Nephron (organoid): ENCODE data around the gene JPH2.
A peak's percentile ranks its signal among the peaks of the same experiment; 100 is the strongest.

Experiments used
- H3K27ac Mint-ChIP-seq, 3 experiments: 2 replicates each; pipeline ENCODE4 v1.8.0; 2020; ENCODE audit warnings: mixed read lengths in 3 of 3, mild to moderate bottlenecking in 2 of 3, moderate library complexity in 1 of 3
- H3K27me3 Mint-ChIP-seq: 2 replicates; pipeline ENCODE4 v1.8.0; 2021; ENCODE audit warnings: low read depth, mild to moderate bottlenecking, moderate library complexity, mixed read lengths
- H3K36me3 Mint-ChIP-seq: 2 replicates; pipeline ENCODE4 v1.8.0; 2020; ENCODE audit warnings: low read depth, mixed read lengths
- H3K4me1 Mint-ChIP-seq: 2 replicates; pipeline ENCODE4 v1.8.0; 2020; ENCODE audit warnings: mixed read lengths
- H3K4me3 Mint-ChIP-seq, 3 experiments: 2 replicates each; pipeline ENCODE4 v1.8.0; 2020; ENCODE audit warnings: mild to moderate bottlenecking in 3 of 3, mixed read lengths in 3 of 3, moderate library complexity in 2 of 3
- H3K9me3 Mint-ChIP-seq: 2 replicates; pipeline ENCODE4 v1.8.0; 2020; ENCODE audit warnings: mixed read lengths
- TF ChIP-seq, protein P1 (sequence below), 3 experiments: fragments of 200-600 bp; sonication (generic); IDR thresholded peaks; one replicate each; pipeline ENCODE4 v1.5.0; 2021; ENCODE audit warnings: antibody characterized with exemption in 3 of 3; ENCODE audit not compliant: unreplicated experiment in 3 of 3

Gene JPH2

GRCh38 chr20:44209686-44210405, 22.9 kb upstream of the JPH2 start:
- H3K9me3 Mint-ChIP-seq, result no peaks in the 10 kb centered on the region
- H3K4me1 Mint-ChIP-seq, result peaks cover 48% of the 10 kb centered on the region
- H3K27me3 Mint-ChIP-seq, result no peaks in the 10 kb centered on the region
- peak overlapping the region; percentile 90 to 99 (median 97) for H3K27ac Mint-ChIP-seq
- TF ChIP-seq, protein P1, sequence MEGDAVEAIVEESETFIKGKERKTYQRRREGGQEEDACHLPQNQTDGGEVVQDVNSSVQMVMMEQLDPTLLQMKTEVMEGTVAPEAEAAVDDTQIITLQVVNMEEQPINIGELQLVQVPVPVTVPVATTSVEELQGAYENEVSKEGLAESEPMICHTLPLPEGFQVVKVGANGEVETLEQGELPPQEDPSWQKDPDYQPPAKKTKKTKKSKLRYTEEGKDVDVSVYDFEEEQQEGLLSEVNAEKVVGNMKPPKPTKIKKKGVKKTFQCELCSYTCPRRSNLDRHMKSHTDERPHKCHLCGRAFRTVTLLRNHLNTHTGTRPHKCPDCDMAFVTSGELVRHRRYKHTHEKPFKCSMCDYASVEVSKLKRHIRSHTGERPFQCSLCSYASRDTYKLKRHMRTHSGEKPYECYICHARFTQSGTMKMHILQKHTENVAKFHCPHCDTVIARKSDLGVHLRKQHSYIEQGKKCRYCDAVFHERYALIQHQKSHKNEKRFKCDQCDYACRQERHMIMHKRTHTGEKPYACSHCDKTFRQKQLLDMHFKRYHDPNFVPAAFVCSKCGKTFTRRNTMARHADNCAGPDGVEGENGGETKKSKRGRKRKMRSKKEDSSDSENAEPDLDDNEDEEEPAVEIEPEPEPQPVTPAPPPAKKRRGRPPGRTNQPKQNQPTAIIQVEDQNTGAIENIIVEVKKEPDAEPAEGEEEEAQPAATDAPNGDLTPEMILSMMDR (IDR thresholded peaks at IDR 0.05; ENCODE audit: unreplicated experiment in 3 of 3), result no peak
- H3K36me3 Mint-ChIP-seq, result peaks cover 7% of the 10 kb centered on the region
- peak overlapping the region; percentile 92 to 100 (median 95) for H3K4me3 Mint-ChIP-seq

GRCh38 chr20:44208770-44209169, 21.8 kb upstream of the JPH2 start:
- TF ChIP-seq, protein P1 (IDR thresholded peaks at IDR 0.05; ENCODE audit: unreplicated experiment in 3 of 3), result no peak
- H3K9me3 Mint-ChIP-seq, result no peaks in the 10 kb centered on the region
- no peaks in the 10 kb centered on the region for H3K27me3 Mint-ChIP-seq

DNA sequence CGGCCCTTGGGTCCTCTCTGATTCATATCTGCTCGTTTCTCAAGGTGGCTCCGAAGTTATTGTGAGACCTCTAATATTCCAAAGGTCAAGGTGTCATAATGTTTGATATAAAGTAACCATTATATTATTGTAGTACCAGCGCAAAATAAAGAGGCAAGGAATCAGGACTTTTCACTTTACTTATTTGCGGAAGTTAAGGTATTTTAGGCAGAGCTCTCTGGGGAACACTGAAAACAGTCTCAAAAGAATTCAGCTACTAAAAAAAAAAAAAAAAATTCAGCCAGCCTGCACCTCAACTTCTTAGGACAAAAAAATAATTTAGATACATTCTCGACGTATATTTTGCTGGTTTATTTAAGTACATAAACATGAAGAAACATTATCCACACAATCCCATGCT, 21.2 kb upstream of the JPH2 start:
- no peaks in the 10 kb centered on the region for H3K9me3 Mint-ChIP-seq
- H3K27ac Mint-ChIP-seq, result peak overlapping the region in 1 of 3 experiments; percentile 97
- peaks cover 60% of the 10 kb centered on the region for H3K4me1 Mint-ChIP-seq
- peak overlapping the region; percentile 92 to 100 (median 95) for H3K4me3 Mint-ChIP-seq
- TF ChIP-seq, protein P1 (IDR thresholded peaks at IDR 0.05; ENCODE audit: unreplicated experiment in 3 of 3), result no peak
- peaks cover 15% of the 10 kb centered on the region for H3K36me3 Mint-ChIP-seq
- no peaks in the 10 kb centered on the region for H3K27me3 Mint-ChIP-seq

More at GRCh38 chr20:44208770-44209169, 21.8 kb upstream of the JPH2 start:
- Mint-ChIP-seq H3K4me3 (peak overlapping the region; percentile 92 to 100 (median 95)), H3K4me1 (peaks cover 54% of the 10 kb centered on the region), H3K36me3 (peaks cover 11% of the 10 kb centered on the region), H3K27ac (peak overlapping the region; percentile 90 to 99 (median 97))

GRCh38 chr20:44207126-44207723, 20.2 kb upstream of the JPH2 start:
- Mint-ChIP-seq H3K9me3 (no peaks in the 10 kb centered on the region), H3K36me3 (peaks cover 20% of the 10 kb centered on the region), H3K27ac (peak overlapping the region in 2 of 3 experiments; percentile 17 to 36), H3K27me3 (no peaks in the 10 kb centered on the region), H3K4me3 (peak overlapping the region; percentile 64 to 67 (median 66)), H3K4me1 (peaks cover 60% of the 10 kb centered on the region)
- TF ChIP-seq, protein P1 (IDR thresholded peaks at IDR 0.05; ENCODE audit: unreplicated experiment in 3 of 3), result no peak

GRCh38 chr20:44206132-44206531, 19.1 kb upstream of the JPH2 start:
- peaks cover 49% of the 10 kb centered on the region for H3K4me1 Mint-ChIP-seq
- H3K27ac Mint-ChIP-seq, result no peak overlapping the region
- H3K36me3 Mint-ChIP-seq, result peaks cover 28% of the 10 kb centered on the region
- TF ChIP-seq, protein P1 (IDR thresholded peaks at IDR 0.05; ENCODE audit: unreplicated experiment in 3 of 3), result no peak
- H3K4me3 Mint-ChIP-seq, result peak overlapping the region in 1 of 3 experiments; percentile 62
- no peaks in the 10 kb centered on the region for H3K27me3 Mint-ChIP-seq
- H3K9me3 Mint-ChIP-seq, result no peaks in the 10 kb centered on the region
